ENCODE results near the gene CTXN1. TPM values are rescaled to one million over a fixed set of nuclear protein-coding genes. Genes with fewer than 3 reads are reported as not detected.
A peak's percentile ranks its signal among the peaks of the same experiment; 100 is the strongest.

CTXN1 gene
- total RNA-seq, 1 donor from 2014 or later, result 129 TPM

DNA sequence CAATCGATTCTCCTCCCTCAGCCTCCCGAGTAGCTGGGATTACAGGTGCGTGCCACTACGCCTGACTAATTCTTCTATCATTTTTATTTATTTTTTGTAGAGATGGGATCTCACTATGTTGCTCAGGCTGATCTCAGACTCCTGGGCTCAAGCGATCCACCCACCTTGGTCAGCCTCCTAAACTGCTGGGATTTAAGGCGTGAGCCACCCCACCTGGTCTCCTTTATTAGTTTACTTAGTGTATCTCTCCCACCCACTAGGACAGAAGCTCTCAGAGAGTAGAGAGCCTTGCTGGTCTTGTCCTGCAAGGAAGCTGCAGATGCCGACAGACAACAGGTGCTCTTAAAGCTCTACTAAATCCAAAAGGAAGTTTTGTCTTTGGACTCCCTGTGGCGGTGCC lies 40.1 kb downstream of the CTXN1 start:
- no peak for TF ChIP-seq CTCF (conservative IDR thresholded peaks at IDR 0.05)
- H3K9me3 Mint-ChIP-seq, result no peaks in the 10 kb centered on the region
- H3K4me1 Mint-ChIP-seq, result no peaks in the 10 kb centered on the region
- no peaks in the 10 kb centered on the region for H3K36me3 Mint-ChIP-seq (ENCODE audit: low read depth)
- DNase-seq (ENCODE audit: low read depth, low spot score), result no peak
- no peak overlapping the region for H3K27ac Mint-ChIP-seq (ENCODE audit: unreplicated experiment)
- peaks cover 37% of the 10 kb centered on the region for H3K27me3 Mint-ChIP-seq (ENCODE audit: low read depth)
- no peak overlapping the region for H3K4me3 Mint-ChIP-seq

- Mint-ChIP-seq H3K27me3 (ENCODE audit: low read depth) (peaks cover 28% of the 10 kb centered on the region), H3K4me1 (no peaks in the 10 kb centered on the region), H3K4me3 (no peak overlapping the region), H3K36me3 (ENCODE audit: low read depth) (no peaks in the 10 kb centered on the region), H3K9me3 (no peaks in the 10 kb centered on the region), H3K27ac (ENCODE audit: unreplicated experiment) (no peak overlapping the region)
- TF ChIP-seq CTCF (conservative IDR thresholded peaks at IDR 0.05), result no peak
- no peak for DNase-seq (ENCODE audit: low read depth, low spot score)
These were observed 42.0 kb downstream of the CTXN1 start for GRCh38 chr19:7883796-7884570.

GRCh38 chr19:7883105-7883504 lies 42.8 kb downstream of the CTXN1 start:
- Mint-ChIP-seq H3K27me3 (ENCODE audit: low read depth) (peaks cover 23% of the 10 kb centered on the region), H3K36me3 (ENCODE audit: low read depth) (no peaks in the 10 kb centered on the region), H3K4me1 (no peaks in the 10 kb centered on the region), H3K9me3 (no peaks in the 10 kb centered on the region), H3K4me3 (no peak overlapping the region), H3K27ac (ENCODE audit: unreplicated experiment) (no peak overlapping the region)
- no peak for TF ChIP-seq CTCF (conservative IDR thresholded peaks at IDR 0.05)
- no peak for DNase-seq (ENCODE audit: low read depth, low spot score)

- no peak for DNase-seq (ENCODE audit: low read depth, low spot score)
- no peaks in the 10 kb centered on the region for H3K9me3 Mint-ChIP-seq
- no peak overlapping the region for H3K4me3 Mint-ChIP-seq
- H3K27ac Mint-ChIP-seq (ENCODE audit: unreplicated experiment), result no peak overlapping the region
- H3K4me1 Mint-ChIP-seq, result no peaks in the 10 kb centered on the region
- H3K27me3 Mint-ChIP-seq (ENCODE audit: low read depth), result peaks cover 16% of the 10 kb centered on the region
- TF ChIP-seq CTCF (conservative IDR thresholded peaks at IDR 0.05), result no peak
- H3K36me3 Mint-ChIP-seq (ENCODE audit: low read depth), result no peaks in the 10 kb centered on the region
These were observed 44.0 kb downstream of the CTXN1 start for GRCh38 chr19:7881910-7882309.

GRCh38 chr19:7879836-7880235 lies 46.1 kb downstream of the CTXN1 start:
- no peaks in the 10 kb centered on the region for H3K36me3 Mint-ChIP-seq (ENCODE audit: low read depth)
- H3K27ac Mint-ChIP-seq (ENCODE audit: unreplicated experiment), result no peak overlapping the region
- no peaks in the 10 kb centered on the region for H3K9me3 Mint-ChIP-seq
- peaks cover 3% of the 10 kb centered on the region for H3K27me3 Mint-ChIP-seq (ENCODE audit: low read depth)
- no peak for TF ChIP-seq CTCF (conservative IDR thresholded peaks at IDR 0.05)
- peaks cover under 1% of the 10 kb centered on the region for H3K4me1 Mint-ChIP-seq
- DNase-seq (ENCODE audit: low read depth, low spot score), result no peak
- peak overlapping the region; percentile 27 for H3K4me3 Mint-ChIP-seq

Measured in neural crest cell (in vitro differentiated cells).